ENCODE data around the gene MAP2K5.
A peak's percentile ranks its signal among the peaks of the same experiment; 100 is the strongest.

MAP2K5 gene

GRCh38 chr15:67512140-67512539, 30.4 kb upstream of the MAP2K5 start:
- no peak overlapping the region for H3K4me3 ChIP-seq (ENCODE audit: low read depth, low read length)
- TF ChIP-seq CTCF (IDR thresholded peaks at IDR 0.05; ENCODE audit: borderline replicate concordance, insufficient read depth, low read depth, low read length), result no peak

GRCh38 chr15:67512933-67513714, 29.4 kb upstream of the MAP2K5 start:
- H3K4me3 ChIP-seq (ENCODE audit: low read depth, low read length), result no peak overlapping the region
- no peak for TF ChIP-seq CTCF (IDR thresholded peaks at IDR 0.05; ENCODE audit: borderline replicate concordance, insufficient read depth, low read depth, low read length)

GRCh38 chr15:67515090-67515489, 27.4 kb upstream of the MAP2K5 start:
- no peak for TF ChIP-seq CTCF (IDR thresholded peaks at IDR 0.05; ENCODE audit: borderline replicate concordance, insufficient read depth, low read depth, low read length)
- no peak overlapping the region for H3K4me3 ChIP-seq (ENCODE audit: low read depth, low read length)

- H3K4me3 ChIP-seq (ENCODE audit: low read depth, low read length), result no peak overlapping the region
- no peak for TF ChIP-seq CTCF (IDR thresholded peaks at IDR 0.05; ENCODE audit: borderline replicate concordance, insufficient read depth, low read depth, low read length)
These were observed 26.9 kb upstream of the MAP2K5 start for GRCh38 chr15:67515557-67515956.

- no peak for TF ChIP-seq CTCF (IDR thresholded peaks at IDR 0.05; ENCODE audit: borderline replicate concordance, insufficient read depth, low read depth, low read length)
- H3K4me3 ChIP-seq (ENCODE audit: low read depth, low read length), result peak overlapping the region; percentile 96
These were observed 22.0 kb upstream of the MAP2K5 start for GRCh38 chr15:67520321-67521028.

- TF ChIP-seq CTCF (IDR thresholded peaks at IDR 0.05; ENCODE audit: borderline replicate concordance, insufficient read depth, low read depth, low read length), result peak; percentile 13; the same call in 1 of the 2 replicates
- peak within 1 kb of the TSS; percentile 96 for H3K4me3 ChIP-seq (ENCODE audit: low read depth, low read length)
These were observed 21.3 kb upstream of the MAP2K5 start, which contains the start of gene C15orf61 for GRCh38 chr15:67521029-67521782. Gene C15orf61, plus strand, starts transcription at chr15:67521131. Its CDS starts 118 bp downstream, at chr15:67521249.

All from GM12875 (cell line).